Ectodermal cell (in vitro differentiated cells): Measurements from ENCODE around the gene LILRB5.
"Not testable (repeated sequence)": the region's sequence is repeated elsewhere in the genome, so short reads cannot be mapped to it uniquely, and the experiment has no call there.

Experiments
- H3K27ac ChIP-seq: 2 replicates; pipeline ENCODE4 v1.7.0; 2013; ENCODE audit warnings: mild to moderate bottlenecking, low read depth, low read length; ENCODE audit not compliant: insufficient read depth, poor library complexity, severe bottlenecking
- H3K27me3 ChIP-seq: 2 replicates; pipeline ENCODE4 v1.7.0; 2013; ENCODE audit warnings: mild to moderate bottlenecking, low read length; ENCODE audit not compliant: insufficient read depth, control insufficient read depth, poor library complexity, severe bottlenecking
- H3K36me3 ChIP-seq: one replicate; pipeline ENCODE4 v1.7.0; 2013; ENCODE audit warnings: low read length; ENCODE audit not compliant: control insufficient read depth, insufficient read depth
- H3K4me1 ChIP-seq: one replicate; pipeline ENCODE4 v1.7.0; 2013; ENCODE audit warnings: low read length; ENCODE audit not compliant: control insufficient read depth, insufficient read depth
- H3K4me3 ChIP-seq: 2 replicates; pipeline ENCODE4 v1.7.0; 2013; ENCODE audit warnings: low read depth, low read length, control low read depth; ENCODE audit not compliant: insufficient read depth
- H3K9me3 ChIP-seq: 2 replicates; pipeline ENCODE4 v1.7.0; 2013; ENCODE audit warnings: mild to moderate bottlenecking, low read length, moderate library complexity; ENCODE audit not compliant: control insufficient read depth
- WGBS, 2 experiments: methylation state at CpG; one replicate each; pipeline ENCODE4 v1.1.7; 2013; ENCODE audit warnings: missing lambda C conversion rate in 2 of 2; 5-methylcytosine and 5-hydroxymethylcytosine counted together

The LILRB5 gene

GRCh38 chr19:54286283-54286682, 29.2 kb upstream of the LILRB5 start:
- not testable (repeated sequence) for H3K9me3 ChIP-seq, H3K27ac ChIP-seq, H3K27me3 ChIP-seq, H3K4me1 ChIP-seq, H3K4me3 ChIP-seq, H3K36me3 ChIP-seq
- WGBS, 2 experiments: 80 to 93% methylated on average over 7 of the region's 10 CpGs

DNA sequence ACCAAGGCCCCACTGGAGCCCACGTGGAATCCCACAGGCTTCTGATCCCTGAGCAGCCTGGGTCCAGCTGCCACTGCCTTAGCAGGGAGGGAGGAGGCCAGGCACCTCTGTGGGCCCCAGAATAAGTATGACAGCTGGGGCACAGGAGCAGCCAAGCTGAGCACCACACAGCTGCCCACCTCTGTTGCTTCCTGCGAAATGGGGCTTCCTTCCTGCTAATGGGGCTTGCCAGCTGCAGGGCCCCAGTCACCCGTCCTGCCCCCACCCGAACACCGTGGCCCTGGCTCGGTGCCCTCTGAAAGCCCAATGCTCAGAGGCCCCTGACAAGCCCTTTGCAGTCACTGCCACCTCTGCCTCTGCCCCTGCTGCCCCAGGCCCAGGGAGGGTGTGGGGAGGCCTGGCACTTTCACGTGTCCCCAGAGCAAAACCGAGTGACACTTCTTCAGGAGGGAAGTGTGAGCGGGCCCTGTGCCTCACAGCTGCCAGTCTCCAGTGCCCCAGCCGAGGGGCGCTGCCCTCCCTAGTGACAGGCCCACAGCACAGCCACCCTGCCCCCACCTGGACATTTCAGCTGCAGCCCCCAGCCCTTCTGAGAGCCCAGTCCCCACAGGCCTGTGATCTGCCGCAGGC, 28.5 kb upstream of the LILRB5 start:
- H3K36me3 ChIP-seq, H3K27me3 ChIP-seq, H3K4me1 ChIP-seq, H3K27ac ChIP-seq, H3K4me3 ChIP-seq, H3K9me3 ChIP-seq: not testable (repeated sequence)
- WGBS, 2 experiments: 84 to 89% methylated on average over 10 to 11 of the region's 12 CpGs

DNA sequence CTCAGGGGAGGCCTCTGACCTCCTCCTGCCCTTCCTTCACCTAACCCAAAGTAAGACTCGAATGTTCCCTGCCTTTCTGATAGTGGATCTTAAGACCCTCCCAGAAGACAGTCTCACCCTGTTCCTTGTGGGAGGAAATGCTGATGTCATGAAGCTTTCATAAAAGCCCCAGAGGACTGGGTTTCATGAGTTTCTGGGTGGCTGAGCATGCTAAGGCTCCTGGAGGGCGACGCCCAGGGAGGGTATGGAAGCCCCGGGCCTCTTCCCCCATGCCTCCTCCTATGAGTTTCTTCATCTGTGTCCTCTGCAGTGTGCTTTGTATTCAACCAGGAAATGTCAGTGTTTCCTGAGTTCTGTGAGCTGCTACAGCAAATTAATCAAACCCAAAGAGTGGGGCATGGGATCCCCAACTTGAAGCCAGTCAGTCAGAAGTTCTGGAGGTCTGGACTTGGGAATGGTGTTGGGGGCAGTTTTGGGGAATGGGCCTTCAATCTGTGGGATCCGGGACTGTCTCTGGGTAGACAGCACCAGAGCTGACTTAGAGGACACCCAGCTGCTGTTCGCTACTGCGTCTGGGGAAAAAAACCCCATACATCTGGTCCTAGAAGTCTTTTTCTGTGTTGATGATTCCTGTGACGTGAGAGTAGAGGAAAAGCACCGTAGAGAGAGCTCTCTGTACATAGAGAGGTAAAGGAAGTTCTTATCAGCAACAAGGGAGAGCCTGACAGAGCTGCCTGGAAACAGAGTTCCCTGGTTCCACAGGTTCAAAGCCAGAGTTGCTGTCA, 25.8 kb upstream of the LILRB5 start:
- H3K4me3 ChIP-seq: no peak overlapping the region
- no peaks in the 10 kb centered on the region for H3K9me3 ChIP-seq
- 91% methylated on average over 9 of the region's 9 CpGs for WGBS, 2 experiments
- no peaks in the 10 kb centered on the region for H3K27me3 ChIP-seq
- no peak overlapping the region for H3K27ac ChIP-seq
- H3K36me3 ChIP-seq: no peaks in the 10 kb centered on the region
- no peaks in the 10 kb centered on the region for H3K4me1 ChIP-seq

DNA sequence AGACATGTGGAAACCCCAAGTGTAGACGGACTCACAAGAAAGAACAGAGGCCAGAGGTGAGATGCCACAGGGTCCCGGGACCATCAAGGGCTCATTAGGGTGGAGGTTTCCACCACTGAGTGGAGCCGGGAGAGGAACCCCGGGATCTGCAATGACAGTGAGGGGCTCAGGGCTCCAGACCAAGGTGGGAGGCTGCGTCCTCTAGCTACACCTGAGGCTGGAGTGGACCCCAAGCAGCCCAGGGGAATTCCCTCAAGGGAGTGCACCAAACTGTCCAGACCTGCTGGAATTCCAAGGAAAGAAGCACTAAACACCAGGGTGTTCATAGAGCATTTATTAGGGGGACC, 24.6 kb upstream of the LILRB5 start:
- H3K36me3 ChIP-seq, H3K4me3 ChIP-seq, H3K4me1 ChIP-seq, H3K27me3 ChIP-seq, H3K9me3 ChIP-seq, H3K27ac ChIP-seq: not testable (repeated sequence)
- 91 to 92% methylated on average over 5 of the region's 5 CpGs for WGBS, 2 experiments

DNA sequence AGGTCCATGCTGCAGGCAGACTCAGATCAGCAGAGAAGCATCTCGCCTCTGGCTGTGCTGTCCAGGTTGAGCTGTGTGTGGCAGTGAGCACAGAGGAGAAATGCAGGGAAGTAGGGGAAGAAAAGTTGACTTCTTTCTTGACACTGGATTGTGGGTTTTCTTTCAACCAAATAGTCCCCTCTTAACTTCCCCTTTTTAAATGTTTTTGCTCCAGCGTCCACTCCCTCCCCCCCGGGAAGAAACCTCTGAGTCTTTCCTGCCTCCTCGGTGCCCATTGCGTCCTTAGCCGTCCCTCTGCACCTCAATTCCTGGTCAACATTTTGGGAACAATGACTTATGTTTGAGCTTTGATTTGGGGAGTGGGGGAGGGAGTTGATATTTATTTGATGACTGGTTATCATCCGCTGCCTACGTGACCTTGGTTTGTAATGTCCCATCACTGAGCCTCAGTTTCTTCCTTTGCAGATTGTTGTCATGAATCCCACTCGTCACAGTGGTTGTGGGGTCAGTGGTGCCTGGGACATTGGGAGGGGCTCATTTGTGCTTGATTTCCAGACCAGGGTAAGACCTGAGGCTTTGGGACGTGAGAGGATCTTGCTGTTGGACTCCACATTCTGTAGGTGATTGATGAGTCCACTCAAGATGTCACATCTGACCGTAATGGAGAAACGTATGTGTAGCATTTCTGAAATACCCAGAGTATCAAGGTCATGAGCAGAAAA, 24.1 kb upstream of the LILRB5 start, which contains the start of gene LILRB2:
Gene LILRB2 (minus strand): TSS at position 104 of the 722 bp plus-strand sequence. CDS start 614 bp downstream, outside the sequence.
- Histone ChIP-seq H3K4me1 (no peaks in the 10 kb centered on the region), H3K4me3 (no peak within 1 kb of the TSS), H3K27me3 (no peaks in the 10 kb centered on the region), H3K9me3 (no peaks in the 10 kb centered on the region), H3K36me3 (no peaks in the 10 kb centered on the region), H3K27ac (no peak within 1 kb of the TSS)
- WGBS, 2 experiments: 87 to 91% methylated on average over 12 of the region's 12 CpGs

DNA sequence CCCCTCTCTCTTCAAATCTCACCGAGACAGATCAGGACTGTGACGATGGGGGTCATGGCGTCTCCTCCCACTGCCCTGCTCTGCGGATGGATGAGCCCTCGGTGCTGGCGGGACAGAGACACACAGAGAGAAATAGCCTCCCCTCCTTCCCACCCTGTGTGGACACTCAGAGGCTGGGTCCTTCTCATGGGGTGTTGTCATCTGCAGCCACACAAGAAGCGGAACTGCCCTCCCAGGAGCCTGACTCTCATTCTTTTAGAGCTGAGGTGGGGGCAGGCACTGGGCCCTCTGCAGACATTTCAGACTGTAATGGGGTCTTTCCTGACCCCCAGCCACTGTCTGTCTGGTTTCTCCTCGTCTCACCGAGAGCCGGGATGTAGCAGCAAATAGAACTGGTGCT, 23.4 kb upstream of the LILRB5 start:
- not testable (repeated sequence) for H3K36me3 ChIP-seq, H3K9me3 ChIP-seq, H3K4me1 ChIP-seq, H3K27me3 ChIP-seq, H3K27ac ChIP-seq, H3K4me3 ChIP-seq
- 89% methylated on average over 10 of the region's 10 CpGs for WGBS, 2 experiments

DNA sequence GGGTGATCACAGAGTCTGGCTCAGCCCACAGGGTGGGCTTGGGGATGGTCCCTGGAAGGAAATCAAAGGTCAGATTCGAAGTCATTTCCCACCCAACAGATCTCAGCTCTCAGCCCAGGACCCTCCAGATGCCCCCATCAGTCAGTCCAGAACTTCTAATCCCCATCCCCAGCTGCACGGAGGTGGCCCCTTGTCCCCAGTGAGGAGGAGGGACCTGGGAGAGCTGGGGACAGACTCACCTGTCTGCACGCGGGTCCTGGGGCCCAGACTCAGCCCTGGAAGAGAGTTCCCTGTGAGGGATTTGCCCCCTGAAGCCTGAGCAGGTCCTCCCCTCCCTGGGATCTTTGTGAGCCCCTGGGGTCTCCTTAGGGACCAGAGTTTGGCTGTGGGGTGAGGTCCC, 23.0 kb upstream of the LILRB5 start:
- H3K9me3 ChIP-seq, H3K4me3 ChIP-seq, H3K27me3 ChIP-seq, H3K27ac ChIP-seq, H3K36me3 ChIP-seq, H3K4me1 ChIP-seq: not testable (repeated sequence)
- WGBS, 2 experiments: 62 to 75% methylated on average over 4 of the region's 4 CpGs

DNA sequence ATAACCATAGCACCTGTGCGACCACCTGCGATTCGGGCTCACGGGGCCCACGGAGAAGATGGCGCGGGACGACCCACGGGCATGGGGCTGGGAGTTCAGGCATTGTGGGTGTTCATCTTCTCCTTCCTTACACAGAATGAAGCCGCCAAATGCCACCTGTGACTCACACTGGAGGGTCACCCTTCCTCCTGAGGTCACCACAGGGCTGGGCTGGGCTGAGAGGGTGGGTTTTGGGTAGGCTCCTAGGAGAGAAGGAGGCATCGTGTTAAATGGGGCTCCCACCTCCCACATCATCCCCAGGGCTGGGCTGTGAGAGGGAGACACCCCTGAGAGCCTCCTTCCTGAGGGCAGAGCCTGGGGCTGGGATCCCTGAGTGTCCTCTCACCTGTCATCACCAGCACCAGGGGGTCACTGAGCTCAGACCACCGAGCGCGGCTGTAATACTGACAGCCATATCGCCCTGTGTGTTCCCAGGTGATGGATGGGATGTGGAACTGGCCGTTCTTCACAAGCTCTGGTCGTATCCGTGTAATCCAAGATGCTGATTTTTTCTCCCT, 22.4 kb upstream of the LILRB5 start:
- Histone ChIP-seq H3K27me3 (no peaks in the 10 kb centered on the region), H3K4me3 (no peak overlapping the region), H3K36me3 (no peaks in the 10 kb centered on the region), H3K4me1 (no peaks in the 10 kb centered on the region), H3K9me3 (no peaks in the 10 kb centered on the region), H3K27ac (no peak overlapping the region)
- WGBS, 2 experiments: 92% methylated on average over 18 of the region's 18 CpGs

GRCh38 chr19:54278571-54279195, 21.6 kb upstream of the LILRB5 start:
- H3K36me3 ChIP-seq, H3K9me3 ChIP-seq, H3K27me3 ChIP-seq, H3K4me3 ChIP-seq, H3K27ac ChIP-seq, H3K4me1 ChIP-seq: not testable (repeated sequence)
- 86 to 89% methylated on average over 15 of the region's 15 CpGs for WGBS, 2 experiments

GRCh38 chr19:54278056-54278455, 21.0 kb upstream of the LILRB5 start:
- H3K36me3 ChIP-seq, H3K27me3 ChIP-seq, H3K4me1 ChIP-seq, H3K9me3 ChIP-seq, H3K4me3 ChIP-seq, H3K27ac ChIP-seq: not testable (repeated sequence)
- WGBS, 2 experiments: 92% methylated on average over 13 of the region's 13 CpGs
